NCI-H1048 (cell line): ENCODE data around the gene BUD13.
A peak's percentile ranks its signal among the peaks of the same experiment; 100 is the strongest.

Experiments
- DNase-seq: peaks from one replicate; lab custom pipeline; 2025; lab: John Stamatoyannopoulos, UW

BUD13 gene

DNA sequence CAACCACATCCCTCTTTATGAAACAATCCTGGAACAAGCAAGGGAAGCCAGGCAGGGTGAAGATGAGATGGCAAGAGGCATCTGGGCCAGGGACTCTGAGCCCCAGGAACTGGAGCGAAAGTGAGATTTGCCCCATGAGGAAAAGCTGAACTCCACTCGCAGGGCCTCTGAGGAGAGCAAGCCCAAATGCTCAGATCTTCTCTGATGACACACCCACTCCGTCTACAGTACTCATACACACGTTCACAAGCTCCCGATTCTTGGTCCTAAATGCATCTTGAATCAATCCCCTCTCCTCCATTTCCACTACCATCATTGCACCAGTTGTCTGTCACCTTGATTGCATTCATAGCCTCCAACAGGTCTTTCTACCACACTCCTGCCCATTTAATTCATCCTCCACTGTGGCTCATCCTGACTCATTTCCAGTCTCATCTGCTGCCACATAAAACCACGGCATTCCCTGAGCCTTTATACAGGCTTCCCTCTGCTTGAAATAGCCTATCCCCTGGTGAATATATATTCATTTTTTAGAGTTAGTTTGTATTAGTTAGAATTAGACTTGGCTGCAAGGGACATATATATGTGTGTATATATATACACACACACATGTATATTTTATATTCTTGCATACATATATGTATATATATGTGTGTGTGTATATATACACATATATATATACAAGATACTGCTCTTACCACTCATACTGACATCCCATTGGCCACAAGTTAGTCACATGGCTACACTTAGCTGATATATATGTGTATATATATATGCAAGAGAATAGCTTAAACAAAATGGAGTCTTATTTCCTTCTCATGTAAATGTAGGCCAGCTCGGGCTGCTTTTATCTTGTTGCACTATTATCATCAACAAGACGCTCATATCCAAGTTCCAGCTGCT is 20.3 kb upstream of the BUD13 start:
- no peak for DNase-seq

DNA sequence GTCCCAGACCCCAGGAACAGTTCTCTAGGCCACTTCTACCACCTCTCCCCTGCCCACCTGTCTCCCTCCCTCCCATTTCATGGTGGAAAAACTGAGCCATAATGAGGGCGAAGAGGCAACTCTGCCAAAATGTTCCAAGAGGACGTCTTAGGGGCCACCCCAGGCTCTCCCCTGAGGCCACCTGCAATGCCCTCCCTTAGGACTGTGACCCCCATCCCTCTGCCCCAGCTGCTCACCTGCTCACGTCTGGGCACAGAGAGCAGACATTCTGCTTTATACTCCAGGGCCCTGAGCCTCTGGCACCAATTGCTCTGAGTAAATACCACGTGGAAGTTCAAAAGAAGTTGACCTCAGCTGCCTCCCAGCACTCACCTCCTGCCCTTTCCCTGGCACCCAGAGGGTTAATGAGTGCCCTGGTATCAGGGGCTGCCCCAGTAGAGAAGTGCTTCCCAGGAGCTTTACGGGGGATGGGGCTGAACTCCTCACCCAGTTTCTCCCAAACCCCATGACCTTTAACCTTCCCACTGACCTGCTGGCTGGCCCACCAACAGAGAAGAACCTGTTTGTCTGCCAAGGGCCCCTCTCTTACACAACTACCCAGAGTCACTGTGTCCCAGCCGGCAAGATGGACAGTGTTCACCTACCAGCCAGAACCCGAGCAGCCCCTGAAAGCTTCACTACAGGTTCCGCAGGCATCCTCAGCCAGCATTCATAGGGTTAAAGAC is 19.5 kb upstream of the BUD13 start:
- no peak for DNase-seq

DNA sequence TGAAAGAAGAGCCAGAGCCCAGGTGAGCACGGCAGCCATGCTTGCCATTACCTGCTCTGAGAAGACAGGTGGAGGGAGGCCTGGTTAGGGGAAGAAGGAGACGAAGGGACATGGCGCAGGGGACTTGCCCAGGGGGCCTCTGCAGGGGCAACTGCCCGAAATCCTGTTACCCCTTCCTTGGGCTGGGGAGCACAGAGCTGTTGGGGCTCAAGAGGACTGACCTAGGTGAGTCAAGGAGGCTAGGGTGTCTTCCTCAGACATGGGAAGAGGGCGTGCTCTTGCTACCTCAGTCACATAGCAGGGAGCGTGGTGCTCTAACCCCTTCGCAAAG is 19.0 kb upstream of the BUD13 start, which contains the start of gene APOA5:
Gene APOA5, minus strand, starts transcription at position 67 of the 331 bp plus-strand sequence. Its CDS starts 19 bp downstream, at position 48.
- no peak for DNase-seq

DNA sequence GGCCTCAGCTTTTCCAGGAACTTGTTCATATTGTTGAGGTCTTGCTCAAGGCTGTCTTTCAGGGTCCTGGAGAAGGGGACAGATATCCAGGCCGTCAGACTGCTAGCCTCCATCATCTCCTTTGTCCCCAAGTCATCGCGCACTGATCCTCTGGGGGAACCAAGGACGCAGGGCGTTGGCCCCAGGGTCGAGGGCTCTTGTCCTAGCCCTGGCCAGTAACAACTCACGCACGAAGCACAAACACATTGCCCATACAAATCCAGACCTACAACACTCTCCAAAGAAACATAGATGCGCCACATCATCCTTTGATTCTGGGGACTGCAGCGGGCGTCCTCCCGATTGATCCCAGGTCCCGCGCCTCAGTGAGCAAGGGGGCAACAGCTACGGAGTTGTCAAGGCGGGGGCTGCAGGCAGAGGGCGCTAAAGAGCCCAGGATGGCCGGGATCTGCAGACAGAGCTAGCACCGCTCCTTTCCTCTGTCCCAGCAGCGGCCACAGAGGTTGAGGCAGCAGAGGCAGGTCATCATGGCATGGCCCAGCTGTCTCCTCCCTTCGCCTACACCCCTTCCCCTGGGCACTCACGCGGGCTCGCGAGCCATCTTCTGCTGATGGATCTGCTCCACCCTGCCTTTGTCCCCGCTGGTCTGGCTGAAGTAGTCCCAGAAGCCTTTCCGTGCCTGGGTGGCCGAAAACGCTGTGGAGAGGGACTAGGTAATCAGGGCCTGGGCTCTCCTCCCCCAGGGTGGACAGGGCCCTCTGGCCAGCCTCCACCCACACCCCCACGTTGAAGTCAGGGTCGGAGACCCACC is 18.4 kb upstream of the BUD13 start:
- DNase-seq, result peak; percentile 22

DNA sequence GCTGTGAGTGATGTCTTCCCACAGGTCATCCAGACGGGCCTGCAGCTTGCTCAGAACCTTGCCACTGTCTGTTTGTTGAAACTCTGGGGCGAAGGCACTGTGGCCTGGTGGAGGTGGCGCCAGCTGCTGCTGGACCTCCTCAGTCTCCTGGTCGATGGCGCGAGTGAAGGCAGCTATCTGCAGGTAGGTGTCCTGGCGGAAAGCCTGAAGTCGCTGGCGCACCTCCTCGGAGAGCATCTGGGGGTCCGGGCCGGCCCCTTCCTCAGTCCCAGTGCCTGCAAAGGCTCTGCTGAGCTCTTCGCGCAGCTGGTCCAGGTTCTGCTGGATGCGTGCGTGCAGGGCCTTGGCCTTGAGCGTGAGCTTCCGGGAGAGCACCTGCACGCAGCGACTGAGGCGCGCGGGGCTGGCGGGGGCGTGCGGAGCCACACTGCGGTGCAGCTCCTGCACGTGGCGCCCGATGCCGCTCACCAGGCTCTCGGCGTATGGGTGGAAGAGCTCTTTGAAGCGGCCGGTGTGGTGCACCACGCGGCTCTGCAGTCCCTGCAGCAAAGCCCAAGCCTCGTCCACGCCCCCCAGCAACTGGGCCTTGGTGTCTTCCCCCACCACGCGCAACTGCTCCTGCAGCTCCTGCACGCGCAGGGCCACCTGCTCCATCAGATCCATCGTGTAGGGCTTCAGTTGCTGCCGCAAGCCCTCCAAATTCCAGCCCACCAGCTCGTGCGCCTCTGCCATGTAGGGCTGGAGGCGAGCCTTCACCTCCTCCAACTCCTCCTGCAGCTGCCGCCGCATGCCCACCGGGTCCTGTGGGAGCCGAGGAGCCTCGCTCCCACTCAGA is 17.6 kb upstream of the BUD13 start:
- no peak for DNase-seq

DNA sequence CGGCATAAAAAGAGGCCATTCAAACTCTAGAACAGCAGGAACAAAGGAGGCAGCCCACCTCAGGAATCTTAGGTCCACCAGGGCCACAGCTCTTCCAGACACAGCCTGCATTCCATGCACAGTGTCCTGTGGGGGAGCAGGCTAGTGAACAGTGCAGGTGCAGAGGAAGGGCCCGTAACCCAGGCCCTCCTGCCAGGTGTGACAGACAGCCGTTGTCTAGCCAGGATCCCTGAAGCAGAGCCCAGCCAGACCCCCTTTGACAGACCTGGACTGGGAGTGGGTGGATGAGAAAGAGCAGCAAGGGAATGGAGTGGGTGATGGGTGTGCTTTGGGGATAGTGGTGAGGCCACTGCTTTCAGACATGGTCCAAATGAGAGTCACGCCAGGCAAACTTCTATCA is 16.2 kb upstream of the BUD13 start:
- no peak for DNase-seq

DNA sequence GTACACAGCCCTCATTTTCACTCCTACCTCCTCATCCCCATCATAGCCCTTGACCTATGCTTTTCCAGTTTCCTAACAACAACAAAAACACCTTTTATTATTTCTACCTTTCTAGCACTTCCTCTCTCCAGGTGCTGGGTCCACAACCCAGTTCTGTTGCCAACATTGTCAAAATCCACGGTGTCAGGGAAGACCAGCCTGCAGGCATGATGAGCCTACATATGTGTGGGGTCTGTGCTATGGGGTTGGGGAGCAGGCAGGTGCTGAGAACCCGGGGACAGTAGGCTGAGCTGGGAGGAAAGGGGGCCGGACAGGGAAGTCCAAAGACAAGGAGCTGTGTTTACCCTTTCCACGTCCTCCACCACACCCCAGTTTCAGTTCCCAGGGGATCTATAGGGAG is 15.7 kb upstream of the BUD13 start:
- DNase-seq, result no peak

DNA sequence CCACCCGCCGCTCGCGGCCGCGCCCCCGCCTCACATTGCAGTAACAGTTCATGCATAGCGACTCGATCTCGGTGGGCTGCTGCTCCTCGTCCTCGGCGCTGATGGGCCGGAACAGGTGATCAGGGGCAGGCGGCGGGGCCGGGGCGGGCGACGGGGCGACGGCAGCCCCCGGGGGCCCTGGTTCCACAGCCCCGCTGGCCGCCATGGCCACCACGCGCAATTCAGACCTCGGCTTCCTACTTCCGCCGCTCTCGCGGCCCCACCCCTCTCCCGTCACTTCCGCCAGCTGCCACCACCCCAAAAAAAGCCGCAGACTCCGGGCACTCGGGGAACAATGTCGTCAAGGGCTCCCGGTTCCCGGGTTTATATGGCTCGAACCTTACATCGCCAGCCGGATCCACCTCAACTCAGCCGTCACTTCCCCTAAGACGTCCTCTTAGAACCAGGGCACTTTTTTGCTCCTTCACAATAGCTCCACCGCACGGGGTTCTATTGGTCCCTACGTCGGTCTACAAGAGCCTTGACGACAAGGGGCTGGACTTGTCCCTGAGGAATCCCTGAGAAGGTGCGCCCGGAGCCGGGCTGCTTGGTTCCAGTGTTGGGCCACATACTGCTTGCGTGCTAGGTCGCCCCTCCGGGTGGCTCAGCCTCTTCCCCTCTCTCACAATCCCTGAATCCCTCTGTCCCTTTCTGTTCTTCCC is 15.1 kb upstream of the BUD13 start, which contains the start of gene ZPR1:
Gene ZPR1, minus strand, starts transcription at position 238 of the 701 bp plus-strand sequence. Its CDS starts 33 bp downstream, at position 205.
- peak; percentile 38 for DNase-seq

DNA sequence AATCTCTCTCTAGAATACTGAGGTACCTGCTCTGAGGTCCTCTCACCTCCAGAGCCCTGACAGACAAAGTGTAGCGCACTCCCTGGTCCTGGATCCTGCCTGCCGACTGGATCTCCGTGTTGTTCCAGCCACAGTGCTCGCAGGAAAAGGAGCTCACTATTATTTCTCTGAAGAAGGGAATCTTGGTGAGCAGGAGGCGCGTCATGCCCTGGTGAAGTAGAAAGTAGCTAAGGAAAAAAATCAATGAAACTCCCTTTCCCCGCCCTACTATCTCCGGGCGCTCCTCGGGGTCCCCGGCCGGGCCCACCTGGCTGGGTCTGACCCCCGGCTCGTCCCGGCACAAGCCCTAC is 14.6 kb upstream of the BUD13 start:
- DNase-seq, result no peak

DNA sequence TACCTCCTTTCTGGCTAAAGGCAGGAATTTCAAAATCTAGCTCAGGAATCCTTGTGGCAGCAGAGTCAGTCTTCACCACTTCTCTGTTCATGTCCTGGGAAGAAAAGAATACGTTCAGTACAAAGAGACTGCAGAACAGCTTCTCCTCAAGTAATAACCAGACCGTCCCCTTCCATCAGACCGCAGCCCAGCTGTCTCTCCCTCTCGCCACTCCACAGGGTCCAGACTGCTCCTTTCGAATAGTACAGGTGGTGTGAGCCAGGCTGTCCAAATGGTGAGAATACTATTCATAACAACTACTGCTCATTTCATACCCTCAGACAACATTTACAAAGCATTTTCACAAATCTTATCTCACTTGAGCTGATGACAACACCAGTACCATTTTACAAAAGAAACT is 14.2 kb upstream of the BUD13 start:
- no peak for DNase-seq

DNA sequence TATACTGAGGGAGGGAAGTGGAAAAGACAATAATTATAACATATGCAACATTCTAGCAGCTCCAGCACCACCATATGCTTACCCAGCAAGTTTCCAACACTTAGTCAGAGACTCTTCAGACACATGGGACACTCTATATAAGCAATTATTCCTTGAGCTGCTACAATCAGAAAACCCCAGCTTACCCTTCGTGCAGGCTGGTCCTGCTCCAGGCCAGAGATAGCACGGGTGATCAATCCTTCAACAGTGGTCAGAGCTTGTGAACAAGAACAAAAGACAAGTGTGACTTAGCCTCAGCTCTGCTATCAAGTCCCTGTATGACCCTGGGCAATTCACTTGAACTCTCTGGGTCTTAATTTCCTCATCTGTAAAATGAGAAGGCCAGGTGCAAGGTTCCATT is 13.5 kb upstream of the BUD13 start:
- no peak for DNase-seq

DNA sequence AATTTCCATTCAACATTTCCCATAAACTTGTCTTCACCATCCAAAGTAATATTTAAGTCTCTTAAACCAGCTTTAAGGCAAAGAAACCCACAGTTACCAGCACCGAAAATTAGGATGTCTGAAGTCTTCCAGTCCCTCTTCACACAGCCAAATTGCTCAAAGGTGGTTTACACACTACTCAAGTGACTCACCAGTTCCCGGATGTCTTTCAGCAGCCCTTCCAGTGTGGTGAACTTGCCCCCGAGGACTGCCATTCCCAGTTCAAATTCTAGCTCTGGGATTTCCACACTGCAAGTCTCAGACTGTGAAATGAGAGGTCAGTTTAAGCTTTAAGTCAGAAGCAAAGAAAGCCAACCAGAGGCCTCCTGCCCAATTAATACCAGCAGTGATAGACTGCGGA is 9.9 kb upstream of the BUD13 start:
- DNase-seq, result no peak

DNA sequence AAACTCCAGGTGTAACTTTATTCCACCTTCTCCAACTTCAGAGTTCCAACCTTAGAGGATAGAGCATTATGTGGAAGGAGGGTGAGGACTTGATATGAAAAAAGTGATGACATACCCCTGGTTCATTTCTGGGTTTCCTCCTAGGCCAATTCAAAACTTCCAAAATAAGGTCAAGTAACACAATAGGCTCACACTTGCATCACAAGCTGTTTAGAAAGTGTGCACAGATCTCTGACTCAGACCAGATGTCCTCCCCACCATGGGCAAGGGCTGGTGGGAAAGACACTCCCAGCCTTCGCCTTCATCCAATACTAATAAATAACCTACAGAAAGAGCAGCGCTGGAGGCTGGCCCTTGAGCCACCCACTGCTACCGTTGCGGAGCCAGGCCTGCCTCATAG is 5.8 kb upstream of the BUD13 start:
- no peak for DNase-seq

DNA sequence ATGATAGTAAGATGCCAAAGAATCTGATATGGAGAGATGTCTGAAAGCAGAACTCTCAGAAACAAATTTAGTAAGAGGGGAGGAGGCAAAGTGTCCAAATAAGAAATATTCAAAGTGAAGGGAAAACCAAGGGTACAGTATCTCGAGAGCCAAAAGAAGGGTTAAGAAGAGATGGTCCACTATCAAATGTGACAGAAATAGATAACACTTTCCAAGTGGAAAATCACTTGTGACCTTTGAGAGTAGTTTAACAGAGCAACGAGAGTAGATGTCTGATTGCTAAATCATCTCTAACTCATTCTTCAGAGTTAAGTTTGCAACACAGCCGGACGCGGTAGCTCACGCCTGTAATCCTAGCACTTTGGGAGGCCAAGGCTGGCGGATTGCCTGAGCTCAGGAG is 4.3 kb upstream of the BUD13 start:
- no peak for DNase-seq

DNA sequence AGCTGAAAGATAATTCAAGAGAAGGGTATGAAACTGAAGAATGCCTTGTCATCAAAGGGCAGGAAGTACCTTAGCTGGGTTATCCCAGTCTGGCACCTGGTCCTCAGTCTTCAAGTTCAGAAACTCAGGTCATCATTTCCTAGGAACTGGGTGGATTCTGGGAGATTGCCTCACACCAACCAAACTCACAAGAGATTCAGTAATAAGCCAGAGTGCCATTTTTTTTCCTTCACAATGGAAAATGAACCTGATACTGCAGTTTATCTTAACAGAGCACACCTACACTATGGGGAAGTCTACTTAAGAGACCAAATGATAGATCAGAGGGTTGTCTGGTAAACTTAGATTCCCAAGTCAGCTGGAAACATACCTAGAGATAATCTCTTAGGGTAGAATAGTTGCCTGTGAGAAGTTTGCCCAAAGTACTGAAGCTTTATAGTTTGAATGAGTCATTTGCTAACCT is 3.8 kb upstream of the BUD13 start:
- no peak for DNase-seq

DNA sequence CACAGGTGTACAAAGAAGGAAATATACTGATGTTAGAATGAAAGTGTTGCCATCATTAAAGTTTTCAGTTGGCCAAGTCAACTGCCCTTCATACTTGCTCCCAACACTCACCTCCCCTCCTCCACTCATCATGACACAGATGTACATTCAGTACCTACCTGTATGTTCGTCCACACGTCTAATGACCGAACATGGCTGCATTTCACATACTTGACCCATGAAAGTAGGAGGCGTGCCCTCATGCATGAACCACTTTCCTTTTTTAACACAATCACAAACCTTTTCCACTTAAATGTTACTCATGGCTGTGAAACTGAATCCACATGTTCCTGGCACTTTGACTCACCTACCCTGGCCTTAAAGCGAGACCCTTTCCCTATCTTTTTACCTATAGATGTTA is 3.2 kb upstream of the BUD13 start:
- DNase-seq, result no peak

DNA sequence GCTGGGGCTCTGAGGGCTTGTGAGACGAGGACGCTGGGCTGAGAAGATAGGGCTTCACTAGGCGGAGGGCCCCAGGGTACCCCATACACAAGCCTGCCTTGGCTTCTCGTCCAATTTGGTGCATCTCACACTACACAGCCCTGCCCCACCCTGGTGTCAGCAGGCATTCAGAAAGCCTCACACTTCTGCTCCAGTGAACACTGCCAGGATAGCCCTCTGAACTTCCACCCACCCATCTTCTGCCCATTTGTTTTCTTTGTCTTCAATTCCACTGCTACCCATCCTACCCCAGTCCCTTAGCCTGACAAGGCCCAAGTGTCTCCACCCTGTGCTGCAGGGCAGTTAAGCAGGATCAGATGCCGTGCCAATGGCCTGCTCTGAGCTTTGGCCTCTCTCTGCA is 1.9 kb upstream of the BUD13 start:
- DNase-seq, result no peak

DNA sequence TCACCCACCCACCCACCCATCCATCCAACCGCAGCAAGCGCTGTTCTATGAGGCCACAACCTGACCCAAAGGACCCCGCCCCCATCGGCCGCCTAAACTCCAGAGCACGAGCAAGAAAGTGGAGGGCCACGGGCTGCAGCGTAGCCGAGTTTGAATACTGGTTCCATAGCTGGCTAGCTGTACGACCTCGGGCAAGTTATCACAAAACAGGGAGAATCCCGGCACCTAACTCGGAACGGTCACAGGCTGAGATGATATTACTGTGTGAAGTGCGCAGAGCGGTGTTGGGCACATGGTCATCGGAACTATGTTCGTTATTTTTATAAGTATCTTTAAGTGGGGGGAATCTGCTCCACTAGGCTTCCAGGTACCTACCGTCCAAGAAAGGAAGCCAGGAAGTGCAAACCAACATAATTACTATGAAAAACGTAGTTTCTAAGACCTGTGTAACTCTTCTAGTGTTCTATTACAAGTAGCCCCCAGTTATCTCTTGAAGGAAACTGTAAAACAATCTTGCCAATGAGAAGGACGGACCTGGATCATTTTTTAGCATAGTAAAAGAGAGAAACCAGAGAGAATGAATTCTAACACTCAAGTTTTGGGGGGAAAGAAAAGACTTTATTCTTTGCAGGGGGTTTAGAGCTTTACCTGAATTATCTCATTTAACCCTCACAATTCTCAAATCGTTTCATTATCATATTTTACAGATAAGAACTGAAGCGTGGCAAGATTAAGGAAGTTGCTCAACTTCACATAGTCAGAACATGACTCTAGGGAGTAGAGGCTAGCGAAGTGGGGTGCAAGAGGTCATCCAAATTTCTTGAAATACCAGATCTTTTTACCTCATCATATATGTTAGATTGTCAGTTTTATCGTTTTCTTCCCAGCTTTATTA is 663 bp upstream of the BUD13 start:
- DNase-seq, result no peak

DNA sequence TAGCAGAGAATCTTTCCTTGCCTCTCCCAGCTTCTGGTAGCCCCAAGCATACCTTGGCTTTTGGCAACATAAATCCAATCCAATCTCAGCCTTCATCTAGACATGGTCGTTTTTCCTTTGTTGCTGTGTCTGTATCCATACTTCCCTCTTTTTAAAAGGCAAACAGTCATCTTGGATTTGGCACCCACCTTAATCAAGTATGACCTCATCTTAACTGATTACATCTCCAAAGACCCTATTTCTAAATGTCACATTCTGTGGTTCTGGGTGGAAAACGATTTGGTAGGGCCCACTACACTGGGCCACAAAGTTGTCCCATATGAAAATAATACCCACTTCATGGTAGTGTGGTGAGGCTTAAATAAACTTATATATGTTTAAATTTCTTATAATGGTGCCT is 852 bp downstream of the BUD13 start:
- DNase-seq, result no peak

DNA sequence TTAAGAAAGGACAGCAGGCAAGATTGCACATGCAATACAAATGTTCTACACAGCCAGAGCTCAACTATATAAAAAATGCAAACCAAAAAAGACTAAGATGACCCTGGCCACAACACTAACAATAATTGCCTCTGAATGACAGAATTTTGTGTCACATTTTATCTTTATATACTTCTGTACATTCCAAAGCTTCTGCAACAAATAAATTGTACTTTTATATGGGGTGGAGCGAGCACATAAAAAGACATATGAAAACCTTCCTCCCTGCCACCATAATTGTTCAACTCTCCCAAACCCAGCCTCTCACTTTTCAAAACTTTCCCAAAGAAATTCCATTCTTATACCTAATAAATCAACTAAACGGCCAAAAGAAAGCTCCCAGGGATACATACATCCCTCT is 10.7 kb downstream of the BUD13 start:
- DNase-seq, result no peak
